ENCODE data around the gene MFNG.

GRCh38 chr22:37419969-37420685, 66.1 kb downstream of the MFNG start:
- TF ChIP-seq EZH2phosphoT487 (IDR thresholded peaks at IDR 0.05; ENCODE audit: borderline replicate concordance) (no peak), CTCF (conservative IDR thresholded peaks at IDR 0.05; ENCODE audit: low read length) (no peak)

All from Loucy (cell line).